Mesothelial cell of epicardium (in vitro differentiated cells): ENCODE measurements around the gene COPS4. TPM values are rescaled to one million over a fixed set of nuclear protein-coding genes. Genes with fewer than 3 reads are reported as not detected.
"Not testable (repeated sequence)": the region's sequence is repeated elsewhere in the genome, so short reads cannot be mapped to it uniquely, and the experiment has no call there.

Experiments used
- DNase-seq, 2 experiments: peaks; one replicate each; pipeline ENCODE4 v3.0.0; 2021; ENCODE audit warnings: low spot score in 2 of 2; ENCODE audit not compliant: unreplicated experiment in 2 of 2
- H3K27ac Mint-ChIP-seq: 2 replicates; pipeline ENCODE4 v1.8.0; 2021; ENCODE audit warnings: mixed read lengths
- H3K27me3 Mint-ChIP-seq: 2 replicates; pipeline ENCODE4 v1.8.0; 2021; ENCODE audit warnings: low read depth, mixed read lengths
- H3K36me3 Mint-ChIP-seq: 2 replicates; pipeline ENCODE4 v1.8.0; 2021; ENCODE audit warnings: mixed read lengths
- H3K4me1 Mint-ChIP-seq: 2 replicates; pipeline ENCODE4 v1.8.0; 2021; ENCODE audit warnings: mixed read lengths
- H3K4me3 Mint-ChIP-seq: 2 replicates; pipeline ENCODE4 v1.8.0; 2021; ENCODE audit warnings: mild to moderate bottlenecking, moderate library complexity, mixed read lengths
- H3K9me3 Mint-ChIP-seq: 2 replicates; pipeline ENCODE4 v1.8.0; 2021; ENCODE audit warnings: mixed read lengths
- total RNA-seq: library from RNA; stranded (reverse); gene quantifications from 3 replicates; pipeline ENCODE4 v1.2.1, GENCODE V29; 2021
- TF ChIP-seq, protein P1 (sequence below): fragments of 200-600 bp; sonication (generic); IDR thresholded peaks from one replicate; pipeline ENCODE4 v1.5.0; 2021; ENCODE audit warnings: antibody characterized with exemption; ENCODE audit not compliant: unreplicated experiment

Gene COPS4
- total RNA-seq, 1 donor from 2014 or later = 39.6 TPM

DNA sequence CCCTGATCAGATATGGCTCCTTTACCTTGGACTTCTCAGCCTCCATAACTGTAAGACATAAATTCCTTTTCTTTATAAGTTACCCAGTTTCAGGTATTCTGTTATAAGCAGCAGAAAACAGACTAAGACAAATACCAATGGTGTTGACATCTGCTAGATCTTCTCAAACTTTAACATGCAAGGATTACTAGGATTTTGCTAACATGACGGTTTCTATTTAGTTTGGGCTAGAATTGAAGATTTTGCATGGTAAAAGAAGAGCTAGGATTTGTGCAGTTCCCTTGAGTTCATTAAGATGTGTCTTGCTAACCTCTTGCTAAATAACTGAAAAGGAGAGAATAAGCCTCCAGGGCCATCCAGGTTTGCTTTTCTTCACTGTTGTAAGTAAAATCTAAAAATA is 5.3 kb upstream of the COPS4 start:
- H3K36me3 Mint-ChIP-seq = peaks cover 3% of the 10 kb centered on the region
- H3K9me3 Mint-ChIP-seq = peaks cover 11% of the 10 kb centered on the region
- peaks cover 41% of the 10 kb centered on the region for H3K27me3 Mint-ChIP-seq
- H3K4me3 Mint-ChIP-seq = no peak overlapping the region
- no peaks in the 10 kb centered on the region for H3K4me1 Mint-ChIP-seq
- TF ChIP-seq, protein P1, sequence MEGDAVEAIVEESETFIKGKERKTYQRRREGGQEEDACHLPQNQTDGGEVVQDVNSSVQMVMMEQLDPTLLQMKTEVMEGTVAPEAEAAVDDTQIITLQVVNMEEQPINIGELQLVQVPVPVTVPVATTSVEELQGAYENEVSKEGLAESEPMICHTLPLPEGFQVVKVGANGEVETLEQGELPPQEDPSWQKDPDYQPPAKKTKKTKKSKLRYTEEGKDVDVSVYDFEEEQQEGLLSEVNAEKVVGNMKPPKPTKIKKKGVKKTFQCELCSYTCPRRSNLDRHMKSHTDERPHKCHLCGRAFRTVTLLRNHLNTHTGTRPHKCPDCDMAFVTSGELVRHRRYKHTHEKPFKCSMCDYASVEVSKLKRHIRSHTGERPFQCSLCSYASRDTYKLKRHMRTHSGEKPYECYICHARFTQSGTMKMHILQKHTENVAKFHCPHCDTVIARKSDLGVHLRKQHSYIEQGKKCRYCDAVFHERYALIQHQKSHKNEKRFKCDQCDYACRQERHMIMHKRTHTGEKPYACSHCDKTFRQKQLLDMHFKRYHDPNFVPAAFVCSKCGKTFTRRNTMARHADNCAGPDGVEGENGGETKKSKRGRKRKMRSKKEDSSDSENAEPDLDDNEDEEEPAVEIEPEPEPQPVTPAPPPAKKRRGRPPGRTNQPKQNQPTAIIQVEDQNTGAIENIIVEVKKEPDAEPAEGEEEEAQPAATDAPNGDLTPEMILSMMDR = no peak
- DNase-seq = no peak
- H3K27ac Mint-ChIP-seq = no peak overlapping the region

DNA sequence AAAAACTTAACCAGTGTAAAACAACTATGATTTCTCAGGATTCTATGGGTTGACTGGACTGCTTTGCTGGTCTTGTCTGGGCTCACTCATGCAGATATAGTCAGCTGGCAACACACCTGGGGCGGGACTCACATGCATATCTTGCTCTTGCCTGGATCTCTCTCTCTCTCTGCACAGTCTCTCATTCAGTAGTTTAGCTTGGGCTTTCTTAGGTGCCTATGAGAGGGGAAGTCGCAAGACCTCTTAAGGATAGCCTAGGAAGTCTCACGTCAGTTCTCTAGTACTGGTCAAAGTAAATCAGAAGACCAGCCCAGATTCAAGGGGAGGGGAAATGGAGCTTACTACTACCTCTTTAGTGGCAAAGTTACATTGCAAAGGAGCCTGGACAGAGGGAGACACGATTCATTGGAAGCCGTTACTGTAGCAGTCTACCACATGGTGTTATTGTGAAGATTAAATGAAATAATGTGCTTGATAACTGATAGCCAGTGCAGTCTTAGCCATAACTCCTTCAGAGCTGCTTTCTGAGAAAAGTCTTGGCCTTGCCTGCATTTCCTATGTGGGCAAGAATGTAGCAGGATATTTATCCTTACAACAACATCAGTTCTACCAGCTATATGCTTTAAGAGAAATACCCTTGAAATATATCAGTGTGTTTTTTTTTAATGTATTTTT is 2.1 kb downstream of the COPS4 start:
- Mint-ChIP-seq H3K36me3 (peaks cover 1% of the 10 kb centered on the region), H3K4me3 (peak overlapping the region; percentile 14), H3K27me3 (peaks cover 1% of the 10 kb centered on the region), H3K4me1 (peaks cover 18% of the 10 kb centered on the region), H3K27ac (no peak overlapping the region), H3K9me3 (no peaks in the 10 kb centered on the region)
- no peak for DNase-seq
- TF ChIP-seq, protein P1 = no peak

DNA sequence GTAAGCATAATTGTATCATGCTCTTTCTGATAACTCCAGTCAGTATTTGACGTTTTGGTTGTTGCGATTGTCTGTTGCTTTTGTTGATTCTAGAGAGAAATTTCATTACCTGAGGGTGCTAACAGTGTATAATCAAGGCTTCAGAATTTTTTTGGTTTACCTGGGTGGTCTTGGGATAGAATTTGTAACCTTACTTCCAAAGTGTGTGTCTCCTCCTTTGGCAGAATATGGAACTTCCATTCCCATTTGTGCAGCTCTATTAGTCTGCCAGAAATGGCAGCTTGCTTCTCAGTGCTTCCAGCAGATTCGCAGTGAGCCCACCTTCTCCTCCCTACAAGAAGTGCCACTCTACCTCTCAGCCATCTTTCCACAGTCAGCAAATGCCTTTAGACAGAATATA is 5.3 kb downstream of the COPS4 start:
- Mint-ChIP-seq H3K9me3 (no peaks in the 10 kb centered on the region), H3K4me3 (no peak overlapping the region), H3K36me3 (peaks cover 4% of the 10 kb centered on the region), H3K27me3 (no peaks in the 10 kb centered on the region), H3K4me1 (peaks cover 18% of the 10 kb centered on the region), H3K27ac (no peak overlapping the region)
- TF ChIP-seq, protein P1 = peak; percentile 38
- DNase-seq = no peak

DNA sequence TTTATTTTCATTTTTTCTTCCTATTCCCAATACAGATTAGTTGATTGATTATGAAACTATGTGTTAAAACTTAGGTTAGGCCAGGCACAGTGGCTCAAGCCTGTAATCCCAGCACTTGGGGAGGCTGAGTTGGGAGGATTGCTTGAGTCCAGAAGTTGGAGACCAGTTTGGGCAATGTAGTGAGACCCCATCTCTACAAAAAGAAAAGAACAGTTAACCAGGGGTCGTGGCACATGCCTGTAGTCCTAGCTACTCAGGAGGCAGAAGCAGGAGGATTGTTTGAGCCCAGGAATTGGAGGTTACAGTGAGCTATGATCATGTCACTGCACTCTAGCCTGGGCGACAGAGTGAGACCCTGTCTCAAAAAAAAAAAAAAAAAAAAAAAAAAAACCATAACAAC is 8.2 kb downstream of the COPS4 start:
- H3K9me3 Mint-ChIP-seq, H3K4me3 Mint-ChIP-seq: not testable (repeated sequence)

DNA sequence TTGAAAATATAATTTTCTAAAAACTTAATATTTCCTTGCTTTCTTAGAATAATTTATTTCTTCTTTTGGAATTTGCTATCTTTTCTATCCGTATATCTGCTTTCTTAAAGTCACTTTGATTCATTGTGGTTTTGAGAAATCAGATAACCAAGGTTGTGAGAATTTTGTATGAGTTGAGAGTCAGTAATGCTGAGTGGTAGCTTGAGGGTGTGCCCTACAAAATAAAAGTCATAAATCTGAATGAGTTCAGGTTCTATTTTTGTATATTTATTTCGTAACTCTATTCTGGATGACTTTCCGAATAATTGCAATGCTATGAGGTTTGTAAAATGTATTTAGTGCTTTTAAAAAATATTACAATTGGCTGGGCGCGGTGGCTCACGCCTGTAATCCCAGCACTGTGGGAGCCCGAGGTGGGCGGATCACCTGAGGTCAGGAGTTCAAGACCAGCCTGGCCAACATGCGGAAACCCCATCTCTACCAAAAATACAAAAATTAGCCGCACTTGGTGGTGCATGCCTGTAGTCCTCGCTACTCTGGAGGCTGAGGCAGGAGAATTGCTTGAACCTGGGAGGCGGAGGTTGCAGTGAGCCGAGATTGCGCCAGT is 8.9 kb downstream of the COPS4 start:
- peaks cover 7% of the 10 kb centered on the region for H3K36me3 Mint-ChIP-seq
- TF ChIP-seq, protein P1 = no peak

More for the DNA sequence above, 8.2 kb downstream of the COPS4 start:
- H3K4me1 Mint-ChIP-seq, H3K27me3 Mint-ChIP-seq, H3K36me3 Mint-ChIP-seq, H3K27ac Mint-ChIP-seq, DNase-seq: not testable (repeated sequence)

DNA sequence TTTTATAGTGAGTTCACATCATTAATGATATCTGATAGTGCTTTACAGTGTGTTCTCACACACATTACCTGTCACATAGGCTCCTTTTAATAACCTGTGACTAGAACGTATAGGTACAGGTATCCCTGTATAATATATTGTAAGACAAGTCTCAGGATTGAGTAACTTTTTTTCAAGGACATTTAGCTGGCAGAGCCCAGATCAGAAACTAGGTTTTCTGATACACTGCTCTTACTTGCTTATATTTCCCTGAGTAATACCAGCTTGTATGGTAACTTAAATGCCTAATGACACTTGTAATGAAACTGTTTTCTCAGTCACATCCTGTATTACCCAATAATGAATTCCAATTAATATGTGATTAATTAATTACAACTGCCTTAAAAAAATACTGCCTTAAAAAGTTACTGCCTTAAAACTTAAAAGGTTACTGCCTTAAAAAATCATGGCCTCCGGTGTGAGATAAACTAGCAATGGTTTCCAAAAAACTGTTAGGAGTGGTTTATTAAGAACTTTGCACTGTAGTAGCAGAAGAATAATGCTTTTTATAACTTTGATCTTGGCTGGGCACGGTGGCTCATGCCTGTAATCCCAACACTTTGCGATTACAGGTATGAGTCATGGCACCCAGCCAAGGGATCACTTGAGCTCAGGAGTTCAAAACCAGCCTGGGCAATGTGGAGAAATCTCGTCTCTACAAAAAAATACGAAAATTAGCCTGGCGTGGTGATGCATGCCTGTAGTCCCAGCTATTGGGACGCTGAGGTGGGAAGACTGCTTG is 11.9 kb downstream of the COPS4 start:
- Mint-ChIP-seq H3K27me3 (no peaks in the 10 kb centered on the region), H3K4me3 (no peak overlapping the region), H3K9me3 (no peaks in the 10 kb centered on the region), H3K36me3 (peaks cover 26% of the 10 kb centered on the region), H3K27ac (no peak overlapping the region), H3K4me1 (no peaks in the 10 kb centered on the region)
- no peak for DNase-seq
- TF ChIP-seq, protein P1 = no peak

More for the DNA sequence above, 8.9 kb downstream of the COPS4 start:
- DNase-seq = no peak
- H3K27ac Mint-ChIP-seq = no peak overlapping the region
- H3K4me3 Mint-ChIP-seq = no peak overlapping the region
- H3K4me1 Mint-ChIP-seq = no peaks in the 10 kb centered on the region
- no peaks in the 10 kb centered on the region for H3K27me3 Mint-ChIP-seq
- no peaks in the 10 kb centered on the region for H3K9me3 Mint-ChIP-seq

DNA sequence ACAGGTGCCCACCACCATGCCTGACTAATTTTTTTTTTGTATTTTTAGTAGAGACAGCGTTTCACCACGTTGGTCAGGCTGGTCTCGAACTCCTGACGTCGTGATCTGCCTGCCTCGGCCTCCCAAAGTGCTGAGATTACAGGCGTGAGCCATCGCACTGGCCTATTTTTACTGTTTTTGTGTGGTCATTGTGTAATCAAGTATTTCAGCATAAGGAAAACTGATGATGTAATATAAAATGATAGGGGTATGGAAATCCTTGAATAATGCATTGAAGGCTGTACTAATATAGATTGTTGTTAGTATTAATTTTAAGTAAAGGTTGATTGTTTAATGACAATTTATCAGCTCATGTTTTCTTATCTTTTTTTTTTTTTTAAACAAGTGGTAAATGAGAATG is 13.8 kb downstream of the COPS4 start:
- not testable (repeated sequence) for DNase-seq, H3K27me3 Mint-ChIP-seq, H3K27ac Mint-ChIP-seq, H3K4me1 Mint-ChIP-seq, H3K4me3 Mint-ChIP-seq, H3K9me3 Mint-ChIP-seq
- peaks cover 33% of the 10 kb centered on the region for H3K36me3 Mint-ChIP-seq
